Skeletal muscle tissue (tissue), 4 donors: ENCODE results near the gene MT4. TPM values are rescaled to one million over a fixed set of nuclear protein-coding genes. Genes with fewer than 3 reads are reported as not detected.

ENCODE experiments used
- H3K27ac ChIP-seq: one replicate; pipeline ENCODE4 v1.7.0; 2013; ENCODE audit warnings: mild to moderate bottlenecking, low read depth, low read length, inconsistent platforms
- H3K27me3 ChIP-seq, 3 donors: one replicate each; pipeline ENCODE4 v1.7.0; 2013; ENCODE audit warnings: low read length in 3 of 3; ENCODE audit not compliant: control insufficient read depth in 3 of 3, insufficient read depth in 3 of 3
- H3K36me3 ChIP-seq, 3 donors: one replicate each; pipeline ENCODE4 v1.7.0; 2013; ENCODE audit warnings: low read length in 3 of 3; ENCODE audit not compliant: control insufficient read depth in 3 of 3, insufficient read depth in 3 of 3
- H3K4me1 ChIP-seq, 3 donors: one replicate each; pipeline ENCODE4 v1.7.0; 2013; ENCODE audit warnings: low read length in 3 of 3, mild to moderate bottlenecking in 3 of 3; ENCODE audit not compliant: control insufficient read depth in 3 of 3, insufficient read depth in 3 of 3
- H3K4me3 ChIP-seq, 3 donors: one replicate each; pipeline ENCODE4 v1.7.0; 2013; ENCODE audit warnings: low read length in 3 of 3
- H3K9ac ChIP-seq, 3 donors: one replicate each; pipeline ENCODE4 v1.7.0; 2013; ENCODE audit warnings: low read length in 3 of 3, mild to moderate bottlenecking in 3 of 3, moderate library complexity in 2 of 3, low read depth in 1 of 3
- H3K9me3 ChIP-seq, 3 donors: one replicate each; pipeline ENCODE4 v1.7.0; 2013; ENCODE audit warnings: low read length in 3 of 3; ENCODE audit not compliant: control insufficient read depth in 3 of 3
- total RNA-seq: library from RNA; depleted of rRNA; stranded (reverse); fragments of >200 nt; gene quantifications from one replicate; pipeline ENCODE4 v1.2.3, GENCODE V29; 2014
- donor health status: Osteomylitis.

Gene MT4
- total RNA-seq, 1 donor from 2014 or later, result not detected

DNA sequence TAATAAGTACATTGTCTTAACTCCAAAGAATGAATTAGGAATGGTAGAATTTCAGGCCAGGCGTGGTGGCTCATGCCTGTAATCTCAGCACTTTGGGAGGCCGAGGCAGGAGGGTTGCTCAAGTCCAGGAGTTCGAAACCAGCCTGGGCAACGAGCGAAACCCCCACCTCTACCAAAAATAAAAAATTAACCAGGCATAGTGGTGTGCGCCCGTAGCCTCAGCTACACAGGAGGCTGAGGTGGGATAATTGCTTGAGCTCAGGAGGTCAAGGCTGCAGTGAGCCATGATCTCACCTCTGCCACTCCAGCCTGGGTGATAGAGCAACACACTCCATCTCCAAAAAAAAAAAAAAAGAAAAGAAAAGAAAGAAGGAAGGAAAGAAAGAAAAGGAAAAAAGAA is 26.5 kb upstream of the MT4 start:
- H3K4me3 ChIP-seq, result no peak overlapping the region
- no peak overlapping the region for H3K27ac ChIP-seq
- no peak overlapping the region for H3K9ac ChIP-seq
- no peaks in the 10 kb centered on the region for H3K36me3 ChIP-seq
- H3K27me3 ChIP-seq, result no peaks in the 10 kb centered on the region
- H3K4me1 ChIP-seq, result no peaks in the 10 kb centered on the region
- H3K9me3 ChIP-seq, result no peaks in the 10 kb centered on the region

DNA sequence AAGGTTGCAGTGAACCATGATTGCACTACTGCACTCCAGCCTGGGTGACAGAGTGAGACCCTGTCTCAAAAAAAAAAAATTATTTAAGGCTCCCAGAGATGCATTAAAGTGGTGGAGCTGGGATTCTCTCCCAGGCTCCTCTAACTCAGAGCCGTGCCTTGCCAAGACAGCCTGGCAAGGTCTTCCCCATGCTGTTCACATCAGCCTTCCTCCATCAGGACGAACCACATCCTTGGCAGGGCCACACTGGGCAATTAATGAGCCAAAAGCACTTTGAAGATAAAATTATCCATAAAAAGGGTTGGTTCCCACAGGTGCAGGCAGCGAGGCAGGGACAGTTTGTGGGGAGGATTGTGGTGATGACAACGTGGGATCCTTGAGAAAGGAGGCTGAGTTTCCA is 25.2 kb upstream of the MT4 start:
- Histone ChIP-seq H3K9ac (no peak overlapping the region), H3K27ac (no peak overlapping the region), H3K4me3 (no peak overlapping the region), H3K9me3 (no peaks in the 10 kb centered on the region), H3K27me3 (no peaks in the 10 kb centered on the region), H3K36me3 (no peaks in the 10 kb centered on the region), H3K4me1 (no peaks in the 10 kb centered on the region)

- no peaks in the 10 kb centered on the region for H3K27me3 ChIP-seq
- H3K4me1 ChIP-seq, result no peaks in the 10 kb centered on the region
- H3K9ac ChIP-seq, result no peak overlapping the region
- no peaks in the 10 kb centered on the region for H3K36me3 ChIP-seq
- H3K4me3 ChIP-seq, result no peak overlapping the region
- H3K9me3 ChIP-seq, result no peaks in the 10 kb centered on the region
- no peak overlapping the region for H3K27ac ChIP-seq
These were observed 22.8 kb upstream of the MT4 start for GRCh38 chr16:56542039-56542438.

DNA sequence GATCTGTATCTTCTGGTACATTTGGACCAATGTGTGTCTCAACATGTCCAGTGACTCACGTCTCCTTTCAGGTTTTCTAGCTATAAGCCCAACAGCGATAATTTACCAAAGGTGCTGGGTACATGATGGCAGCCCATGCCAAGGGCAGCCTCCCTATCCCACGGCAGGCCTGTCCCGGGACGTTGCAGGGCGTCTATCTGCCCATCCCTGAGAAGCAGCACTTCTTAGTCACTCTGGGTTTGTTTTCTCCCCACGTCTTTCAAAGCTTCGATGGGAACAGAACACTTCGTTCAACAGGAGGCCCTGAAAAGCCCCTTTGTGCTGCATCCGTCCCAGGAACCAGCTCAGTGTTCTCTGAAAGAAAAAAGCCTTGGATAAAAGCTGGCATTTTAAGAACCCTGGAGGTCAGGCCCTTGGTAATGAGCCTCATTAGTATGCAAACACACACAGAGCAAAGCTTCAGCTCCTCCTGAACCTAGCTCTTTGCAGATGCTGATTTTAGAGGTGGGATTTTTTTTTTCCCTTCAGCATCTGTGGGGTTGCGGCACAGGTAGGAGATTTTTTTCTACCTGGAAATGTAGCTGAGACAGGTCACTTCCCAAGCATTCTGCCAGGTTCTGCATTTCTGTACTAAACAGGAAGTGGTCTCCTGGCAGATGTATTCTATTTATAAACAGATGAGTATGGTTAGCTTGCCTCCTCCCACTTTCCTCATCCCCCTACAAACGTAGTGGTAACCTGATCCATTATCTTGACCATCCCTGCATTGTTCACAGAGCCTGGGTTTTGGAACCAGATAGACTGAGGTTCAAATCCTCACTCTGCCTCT is 17.5 kb upstream of the MT4 start:
- H3K36me3 ChIP-seq, result no peaks in the 10 kb centered on the region
- peaks cover 6 to 8% (median 8%) of the 10 kb centered on the region in 3 donors for H3K4me1 ChIP-seq
- H3K27ac ChIP-seq, result no peak overlapping the region
- no peak overlapping the region for H3K9ac ChIP-seq
- no peak overlapping the region for H3K4me3 ChIP-seq
- H3K27me3 ChIP-seq, result no peaks in the 10 kb centered on the region
- no peaks in the 10 kb centered on the region for H3K9me3 ChIP-seq

- H3K27ac ChIP-seq, result no peak overlapping the region
- no peaks in the 10 kb centered on the region for H3K36me3 ChIP-seq
- no peak overlapping the region for H3K9ac ChIP-seq
- H3K4me3 ChIP-seq, result no peak overlapping the region
- H3K4me1 ChIP-seq, result peaks cover 8 to 11% (median 10%) of the 10 kb centered on the region in 3 donors
- H3K9me3 ChIP-seq, result no peaks in the 10 kb centered on the region
- H3K27me3 ChIP-seq, result no peaks in the 10 kb centered on the region
These were observed 16.8 kb upstream of the MT4 start for GRCh38 chr16:56547949-56548567.

DNA sequence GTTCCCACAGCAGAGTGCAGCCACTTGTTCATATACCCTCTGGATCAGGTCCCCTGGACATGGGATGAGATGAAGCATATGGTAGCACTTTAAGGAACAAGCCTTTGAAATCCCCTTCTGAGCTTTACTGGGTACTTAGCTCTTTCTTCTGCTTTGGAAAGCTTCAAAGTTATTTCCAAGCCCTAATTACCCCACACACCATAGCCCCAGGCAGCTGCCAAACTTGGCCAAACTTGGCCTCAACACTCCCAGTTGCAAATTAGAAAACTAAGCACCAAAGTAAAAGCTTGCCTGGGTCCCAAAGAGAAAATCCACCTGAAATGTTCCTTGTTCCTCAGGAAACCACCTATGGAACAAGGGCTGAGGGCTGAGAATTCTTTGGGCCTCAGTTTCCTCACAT is 15.7 kb upstream of the MT4 start:
- H3K9me3 ChIP-seq, result no peaks in the 10 kb centered on the region
- no peak overlapping the region for H3K9ac ChIP-seq
- H3K4me3 ChIP-seq, result no peak overlapping the region
- no peak overlapping the region for H3K27ac ChIP-seq
- peaks cover 8 to 11% (median 10%) of the 10 kb centered on the region in 3 donors for H3K4me1 ChIP-seq
- H3K27me3 ChIP-seq, result no peaks in the 10 kb centered on the region
- no peaks in the 10 kb centered on the region for H3K36me3 ChIP-seq

DNA sequence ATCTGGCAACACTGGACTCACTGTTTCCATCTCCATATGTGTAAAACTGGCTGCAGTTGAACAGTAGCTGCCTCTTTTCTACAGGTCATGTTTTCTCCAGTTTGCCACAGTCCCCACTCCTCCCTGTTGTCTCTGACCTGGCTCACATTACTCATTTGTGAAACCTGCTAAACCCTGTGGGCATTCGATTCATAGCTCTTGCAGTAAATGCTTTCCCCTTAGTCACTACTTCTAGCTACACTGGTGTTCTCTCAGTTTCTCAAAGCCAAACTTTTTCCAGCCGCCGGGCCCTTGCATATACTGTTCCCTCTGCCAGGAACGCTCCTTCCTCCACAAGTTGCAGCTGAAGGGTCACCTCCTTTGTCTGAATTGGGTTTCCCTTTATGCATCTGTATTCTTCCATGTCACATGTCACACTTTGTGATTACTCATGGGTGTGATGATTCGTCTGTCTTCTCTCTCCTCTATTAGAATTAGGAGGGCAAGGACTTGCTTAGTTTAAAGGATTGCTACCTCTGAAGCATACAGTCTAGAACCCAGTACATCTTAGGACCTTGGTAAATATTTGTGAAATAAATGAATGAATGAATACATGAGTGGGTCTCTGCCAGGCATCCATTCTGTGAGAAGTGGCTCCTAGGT is 15.0 kb upstream of the MT4 start:
- Histone ChIP-seq H3K4me1 (peaks cover 8 to 11% (median 10%) of the 10 kb centered on the region in 3 donors), H3K27me3 (peaks cover 0 to 2% (median 0%) of the 10 kb centered on the region in 3 donors), H3K9me3 (no peaks in the 10 kb centered on the region), H3K4me3 (no peak overlapping the region), H3K27ac (no peak overlapping the region), H3K36me3 (no peaks in the 10 kb centered on the region), H3K9ac (no peak overlapping the region)

DNA sequence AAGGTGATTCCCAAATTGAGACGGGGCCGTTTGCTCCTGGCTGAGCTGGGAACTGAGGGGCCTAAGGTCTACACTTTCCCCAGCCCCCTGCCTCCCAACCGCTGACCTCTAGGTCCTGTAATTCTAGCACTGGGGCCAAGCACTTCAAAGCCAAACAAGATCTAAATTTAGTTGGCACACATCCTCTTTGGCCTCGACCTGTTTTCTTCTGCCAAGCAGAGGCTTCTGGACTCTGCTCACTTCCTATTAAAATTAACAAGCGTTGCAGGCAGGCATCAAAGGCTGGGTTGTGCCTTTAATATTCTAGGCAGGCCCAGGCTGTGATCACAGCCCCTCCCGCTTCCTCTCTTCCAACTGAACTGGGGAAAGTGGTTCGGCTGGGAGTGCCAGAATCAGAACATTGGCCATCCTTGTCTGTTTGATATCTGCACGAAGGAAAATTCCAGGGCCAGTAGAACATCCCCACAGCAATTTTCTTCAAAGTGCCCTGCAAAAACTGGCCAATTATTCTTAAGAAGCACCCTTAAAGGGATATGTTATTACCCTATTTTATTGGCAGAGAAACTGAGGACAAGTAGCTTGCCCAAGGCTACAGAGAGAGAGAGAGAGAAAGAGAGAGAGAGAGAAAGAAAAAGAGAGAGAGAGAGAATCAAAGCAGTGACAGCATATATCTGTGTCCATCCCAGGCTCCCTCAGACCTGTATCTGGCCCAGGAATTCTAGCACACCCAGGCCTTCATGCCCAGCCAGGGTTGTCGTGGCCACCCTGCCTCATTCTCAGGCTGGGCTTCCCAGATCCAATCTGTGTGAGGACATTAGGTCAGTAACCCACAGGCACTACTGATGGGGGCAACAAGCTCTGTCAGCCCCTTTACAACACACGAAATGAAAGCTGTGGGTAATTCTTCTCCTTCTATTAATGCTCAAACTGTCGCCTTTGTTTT is 12.8 kb upstream of the MT4 start:
- Histone ChIP-seq H3K27ac (no peak overlapping the region), H3K27me3 (peaks cover 0 to 4% (median 4%) of the 10 kb centered on the region in 3 donors), H3K9me3 (no peaks in the 10 kb centered on the region), H3K36me3 (no peaks in the 10 kb centered on the region), H3K4me1 (peaks cover 8 to 11% (median 10%) of the 10 kb centered on the region in 3 donors), H3K9ac (peak overlapping the region in 2 of 3 donors; percentile 33 to 54), H3K4me3 (no peak overlapping the region)

DNA sequence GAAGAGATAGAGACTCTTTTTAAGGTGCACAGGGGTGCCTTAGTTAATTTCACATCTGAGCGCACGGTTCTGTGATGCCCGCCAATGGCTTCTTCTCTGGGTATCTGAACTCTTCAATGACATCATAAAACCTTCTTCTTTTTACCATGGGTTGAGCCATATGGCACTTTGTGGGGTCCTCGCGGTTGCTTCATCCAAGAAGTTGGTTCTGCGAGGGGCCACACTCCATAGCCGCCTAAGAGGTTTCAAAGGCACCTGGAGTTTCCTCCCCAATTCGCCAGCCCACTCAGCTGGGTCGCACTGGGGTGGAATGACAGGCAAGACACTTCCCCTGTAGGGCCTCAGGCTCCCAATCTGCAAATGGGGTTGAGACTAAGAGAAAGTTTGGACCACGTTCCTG is 10.4 kb upstream of the MT4 start:
- H3K36me3 ChIP-seq, result no peaks in the 10 kb centered on the region
- H3K9ac ChIP-seq, result no peak overlapping the region
- no peak overlapping the region for H3K4me3 ChIP-seq
- H3K4me1 ChIP-seq, result peaks cover 8 to 14% (median 14%) of the 10 kb centered on the region in 3 donors
- peaks cover 0 to 9% (median 6%) of the 10 kb centered on the region in 3 donors for H3K27me3 ChIP-seq
- no peaks in the 10 kb centered on the region for H3K9me3 ChIP-seq
- H3K27ac ChIP-seq, result no peak overlapping the region
